ENCODE data around the gene RHOA.
"Not testable (repeated sequence)": the region's sequence is repeated elsewhere in the genome, so short reads cannot be mapped to it uniquely, and the experiment has no call there.

Gene RHOA

DNA sequence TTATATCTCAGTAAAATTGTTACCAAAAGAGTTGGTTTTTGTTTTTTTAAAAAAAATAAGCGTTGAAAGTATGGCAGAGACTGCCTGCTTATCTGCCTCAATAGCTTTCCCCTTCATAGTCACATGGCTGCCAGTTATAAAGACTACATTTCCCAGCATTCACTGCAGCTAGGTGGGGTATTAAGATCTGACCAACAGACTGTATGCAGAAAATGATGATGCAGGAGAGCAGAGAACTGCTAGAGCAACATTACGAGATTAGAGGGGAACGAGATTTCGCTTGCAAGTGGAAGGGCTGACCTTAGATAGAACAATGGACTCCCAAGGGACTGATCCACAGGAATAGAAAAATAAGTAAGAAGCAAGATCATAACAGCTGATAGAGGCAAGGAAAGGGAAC is 14.3 kb downstream of the RHOA start:
- H3K27ac ChIP-seq: no peak overlapping the region
- TF ChIP-seq, protein P1, sequence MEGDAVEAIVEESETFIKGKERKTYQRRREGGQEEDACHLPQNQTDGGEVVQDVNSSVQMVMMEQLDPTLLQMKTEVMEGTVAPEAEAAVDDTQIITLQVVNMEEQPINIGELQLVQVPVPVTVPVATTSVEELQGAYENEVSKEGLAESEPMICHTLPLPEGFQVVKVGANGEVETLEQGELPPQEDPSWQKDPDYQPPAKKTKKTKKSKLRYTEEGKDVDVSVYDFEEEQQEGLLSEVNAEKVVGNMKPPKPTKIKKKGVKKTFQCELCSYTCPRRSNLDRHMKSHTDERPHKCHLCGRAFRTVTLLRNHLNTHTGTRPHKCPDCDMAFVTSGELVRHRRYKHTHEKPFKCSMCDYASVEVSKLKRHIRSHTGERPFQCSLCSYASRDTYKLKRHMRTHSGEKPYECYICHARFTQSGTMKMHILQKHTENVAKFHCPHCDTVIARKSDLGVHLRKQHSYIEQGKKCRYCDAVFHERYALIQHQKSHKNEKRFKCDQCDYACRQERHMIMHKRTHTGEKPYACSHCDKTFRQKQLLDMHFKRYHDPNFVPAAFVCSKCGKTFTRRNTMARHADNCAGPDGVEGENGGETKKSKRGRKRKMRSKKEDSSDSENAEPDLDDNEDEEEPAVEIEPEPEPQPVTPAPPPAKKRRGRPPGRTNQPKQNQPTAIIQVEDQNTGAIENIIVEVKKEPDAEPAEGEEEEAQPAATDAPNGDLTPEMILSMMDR (conservative IDR thresholded peaks at IDR 0.05): no peak

GRCh38 chr3:49391310-49391709 is 20.5 kb downstream of the RHOA start:
- not testable (repeated sequence) for H3K27ac ChIP-seq

GRCh38 chr3:49389297-49389696 is 22.5 kb downstream of the RHOA start:
- TF ChIP-seq, protein P1 (conservative IDR thresholded peaks at IDR 0.05): no peak
- no peak overlapping the region for H3K27ac ChIP-seq

- no peak overlapping the region; the same call in 1 of the 2 replicates for H3K27ac ChIP-seq
These were observed 23.4 kb downstream of the RHOA start for GRCh38 chr3:49388289-49388820.

GRCh38 chr3:49387721-49388120 is 24.1 kb downstream of the RHOA start:
- TF ChIP-seq, protein P1 (conservative IDR thresholded peaks at IDR 0.05): no peak
- no peak overlapping the region; the same call in 1 of the 2 replicates for H3K27ac ChIP-seq

More at GRCh38 chr3:49388289-49388820, 23.4 kb downstream of the RHOA start:
- TF ChIP-seq, protein P1 (conservative IDR thresholded peaks at IDR 0.05): no peak

- TF ChIP-seq, protein P1 (conservative IDR thresholded peaks at IDR 0.05): no peak
These were observed 25.6 kb downstream of the RHOA start for GRCh38 chr3:49386056-49386756.

DNA sequence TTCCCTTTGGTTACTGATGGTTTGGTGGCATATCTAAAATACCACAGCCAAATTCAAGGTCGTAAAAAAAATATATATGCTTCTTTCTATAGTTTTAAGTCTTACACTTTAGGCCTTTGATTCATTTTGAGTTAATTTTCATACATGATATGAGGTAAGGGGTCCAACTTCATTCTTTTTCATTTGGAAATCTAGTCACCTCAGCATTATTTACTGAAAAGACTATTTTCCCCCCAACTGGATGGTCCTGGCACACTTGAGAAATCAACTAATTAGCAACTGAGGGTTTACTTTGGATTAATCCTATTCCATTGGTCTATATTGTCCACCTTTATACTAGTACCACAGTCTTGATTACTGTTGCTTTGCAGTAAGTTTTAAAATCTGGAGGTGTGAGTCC is 26.2 kb downstream of the RHOA start:
- no peak overlapping the region for H3K27ac ChIP-seq
- TF ChIP-seq, protein P1 (conservative IDR thresholded peaks at IDR 0.05): no peak

More at GRCh38 chr3:49386056-49386756, 25.6 kb downstream of the RHOA start:
- no peak overlapping the region for H3K27ac ChIP-seq

DNA sequence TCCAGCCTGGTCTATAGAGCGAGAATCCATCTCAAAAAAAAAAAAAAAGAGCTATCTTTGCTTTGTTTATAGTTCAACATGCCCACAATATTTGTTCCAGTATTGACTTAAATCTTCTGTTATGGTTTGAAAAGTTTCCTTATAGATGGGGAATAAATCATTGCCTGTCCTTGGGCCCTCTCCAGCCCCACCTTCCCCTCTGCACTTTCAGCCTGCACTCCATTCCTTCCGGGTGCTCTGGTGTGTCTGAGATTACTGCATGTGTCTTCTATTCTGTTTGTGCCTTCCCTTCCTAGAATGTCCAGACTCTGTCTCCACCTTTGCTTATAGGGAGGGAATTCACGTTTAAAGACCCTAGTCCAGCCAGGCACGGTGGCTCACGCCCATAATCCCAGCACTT is 28.4 kb downstream of the RHOA start:
- TF ChIP-seq, protein P1 (conservative IDR thresholded peaks at IDR 0.05): no peak
- H3K27ac ChIP-seq: no peak overlapping the region

Data from VCaP (cell line).